Left renal cortex interstitium (tissue), 4 donors: ENCODE measurements around the gene SERINC3. TPM values are rescaled to one million over a fixed set of nuclear protein-coding genes. Genes with fewer than 3 reads are reported as not detected.

Experiments
- polyA plus RNA-seq, 4 donors: library from polyadenylated mRNA; unstranded; fragments of 120-200 nt; gene quantifications; one replicate each; pipeline ENCODE4 v1.2.1, GENCODE V29; 2013; ENCODE audit not compliant: insufficient read length in 4 of 4

Gene SERINC3
- polyA plus RNA-seq, 4 donors = 65.5 to 78.8 (median 67.3) TPM

Other genes with a start within 250 kb of the SERINC3 start
- gene FITM2, start 210.9 kb downstream of the SERINC3 start, polyA plus RNA-seq = 1 to 10 TPM; 7.5 to 9.5 (median 8.1) TPM
- under 1 TPM in 3 of 4 donors, not detected in 1; 0.14 to 0.95 (median 0.42) TPM for gene R3HDML, start 185.0 kb downstream of the SERINC3 start, polyA plus RNA-seq
- 10 to 100 TPM; 35.0 to 60.8 (median 48.6) TPM for gene HNF4A, start 166.4 kb downstream of the SERINC3 start, polyA plus RNA-seq
- gene TTPAL, start 46.2 kb downstream of the SERINC3 start, polyA plus RNA-seq = 10 to 100 TPM; 10.9 to 15.2 (median 13.2) TPM
- 10 to 100 TPM; 57.3 to 70.8 (median 63.0) TPM for gene PKIG, start 60.5 kb upstream of the SERINC3 start, polyA plus RNA-seq
- 1 to 10 TPM; 5.8 to 7.8 (median 7.4) TPM for gene ADA, start 129.6 kb upstream of the SERINC3 start, polyA plus RNA-seq
- under 1 TPM in 3 of 4 donors, not detected in 1; 0.10 to 0.34 (median 0.19) TPM for gene CCN5, start 193.3 kb upstream of the SERINC3 start, polyA plus RNA-seq
- under 1 TPM in 2 of 4 donors, not detected in 2; 0.11 to 0.19 TPM for gene KCNK15, start 223.8 kb upstream of the SERINC3 start, polyA plus RNA-seq